Caco-2 (cell line): ENCODE measurements around the gene KRCC1. TPM values are rescaled to one million over a fixed set of nuclear protein-coding genes. Genes with fewer than 3 reads are reported as not detected.
A peak's percentile ranks its signal among the peaks of the same experiment; 100 is the strongest.

ENCODE experiments used
- BruUV-seq: library from RNA; stranded (reverse); fragments of 400-500 nt; replicated peaks from 2 replicates; lab custom pipeline; 2021; lab: Mats Ljungman, UMichigan
- CTCF ChIA-PET: fragments of 300-600 bp; sonication (Branson Sonifier 250); formaldehyde crosslinking; loops from one replicate; lab custom pipeline; 2022; ENCODE audit warnings: antibody characterized with exemption; lab: Charles Lee
- POLR2A ChIA-PET: fragments of 300-600 bp; sonication (Branson Sonifier 250); formaldehyde crosslinking; loops from one replicate; lab custom pipeline; 2022; ENCODE audit warnings: antibody characterized with exemption; lab: Charles Lee
- DNase-seq, 2 experiments: peaks; one replicate each; pipeline versions ENCODE4 v3.0.0 to v3.0.0-alpha.2; 2020 to 2022
- H3K27me3 ChIP-seq: replicated peaks from 2 replicates; pipeline ENCODE4 v1.6.0; 2011; ENCODE audit warnings: low read length; ENCODE audit not compliant: control insufficient read depth, insufficient read depth
- H3K36me3 ChIP-seq: 2 replicates; pipeline ENCODE4 v1.5.1; 2011; ENCODE audit warnings: low read length; ENCODE audit not compliant: control insufficient read depth, insufficient read depth
- H3K4me1 ChIP-seq: fragments of 250-450 bp; sonication (Bioruptor Pico); 2 replicates; pipeline ENCODE4 v1.5.1; 2020; ENCODE audit warnings: mild to moderate bottlenecking
- H3K4me3 ChIP-seq: 2 replicates; pipeline ENCODE4 v1.5.1; 2011; ENCODE audit warnings: low read depth, mild to moderate bottlenecking, control low read depth, low read length
- H3K9me3 ChIP-seq: fragments of 250-450 bp; sonication (Bioruptor Pico); 2 replicates; pipeline ENCODE4 v1.5.1; 2020; ENCODE audit warnings: mild to moderate bottlenecking, moderate library complexity
- H3K27ac Mint-ChIP-seq: one replicate; pipeline ENCODE4 v1.8.0; 2022; ENCODE audit warnings: mixed read lengths; ENCODE audit not compliant: unreplicated experiment
- H3K27me3 Mint-ChIP-seq: one replicate; pipeline ENCODE4 v1.8.0; 2022; ENCODE audit warnings: mixed read lengths; ENCODE audit not compliant: insufficient read depth, unreplicated experiment
- H3K36me3 Mint-ChIP-seq: one replicate; pipeline ENCODE4 v1.8.0; 2022; ENCODE audit warnings: mild to moderate bottlenecking, mixed read lengths; ENCODE audit not compliant: insufficient read depth, unreplicated experiment
- H3K4me1 Mint-ChIP-seq: one replicate; pipeline ENCODE4 v1.8.0; 2022; ENCODE audit warnings: low read depth, mixed read lengths; ENCODE audit not compliant: unreplicated experiment
- H3K4me3 Mint-ChIP-seq: one replicate; pipeline ENCODE4 v1.8.0; 2022; ENCODE audit warnings: mild to moderate bottlenecking, moderate library complexity, mixed read lengths; ENCODE audit not compliant: unreplicated experiment
- H3K9me3 Mint-ChIP-seq: one replicate; pipeline ENCODE4 v1.8.0; 2022; ENCODE audit warnings: mixed read lengths; ENCODE audit not compliant: unreplicated experiment
- CTCF ChIP-seq, 2 experiments: fragments of 200-600 bp in 1 of 2; IDR thresholded peaks; 1 replicate in 1 of 2; 2 replicates in 1 of 2; pipeline versions ENCODE4 v1.5.1 to v1.8.0; 2011 to 2022; ENCODE audit warnings: antibody characterized with exemption in 1 of 2, control low read depth in 1 of 2, inconsistent platforms in 1 of 2, low read depth in 1 of 2, low read length in 1 of 2, mild to moderate bottlenecking in 1 of 2, moderate library complexity in 1 of 2; ENCODE audit not compliant: insufficient read depth in 1 of 2, severe bottlenecking in 1 of 2, unreplicated experiment in 1 of 2
- intact Hi-C: fragments of 100-400 bp; cut with micrococcal nuclease; formaldehyde crosslinking; loops from one replicate; pipeline ENCODE4 v1.10.0; 2022; ENCODE audit not compliant: unreplicated experiment
- total RNA-seq: library from RNA; stranded (reverse); gene quantifications from 2 replicates; pipeline ENCODE4 v1.2.3, GENCODE V29; 2022

The KRCC1 gene
- total RNA-seq, 1 experiment from 2014 or later = 7.6 TPM

DNA sequence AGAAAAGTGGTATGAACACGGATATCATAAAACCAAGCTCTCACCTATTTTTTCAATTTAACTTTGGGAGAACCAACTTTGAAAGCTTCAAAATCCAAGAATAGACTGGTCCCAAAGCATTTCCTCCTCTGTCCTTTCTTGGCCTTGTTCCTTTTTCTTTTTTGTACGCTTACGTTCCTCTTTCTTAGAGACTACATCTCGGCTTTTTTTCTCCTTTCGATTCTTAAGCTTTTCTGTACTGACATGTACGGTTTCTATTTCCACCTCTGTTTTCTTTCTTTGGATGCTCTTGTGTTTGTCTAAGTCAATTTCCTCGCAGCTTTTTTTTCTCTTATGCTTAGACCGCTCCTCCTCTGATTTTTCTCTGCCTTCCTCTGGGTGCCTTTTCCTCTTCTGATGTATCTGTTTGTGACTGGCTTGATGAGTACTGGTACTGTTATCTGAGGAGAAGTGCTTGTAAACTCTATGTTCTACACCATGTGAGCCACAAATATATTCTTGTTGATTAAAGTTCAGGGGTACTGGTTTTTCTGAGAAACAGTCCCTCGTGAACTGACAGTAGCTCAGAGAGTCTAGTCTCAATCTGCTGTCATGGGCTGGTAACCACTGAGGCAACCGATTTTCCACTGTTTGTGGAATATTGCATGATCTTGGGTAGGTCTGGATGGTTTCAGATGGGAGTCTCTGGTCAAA is 27.7 kb downstream of the KRCC1 start:
- BruUV-seq = TSS peak; percentile 40

GRCh38 chr2:88024509-88024908 is 31.1 kb downstream of the KRCC1 start:
- Mint-ChIP-seq H3K27me3 (no peaks in the 10 kb centered on the region), H3K36me3 (peaks cover 10% of the 10 kb centered on the region), H3K4me3 (no peak overlapping the region), H3K27ac (no peak overlapping the region), H3K9me3 (no peaks in the 10 kb centered on the region), H3K4me1 (peaks cover 12% of the 10 kb centered on the region)
- DNase-seq = no peak
- BruUV-seq = no TSS peak
- intact Hi-C loops = no loop called here
- no peaks in the 10 kb centered on the region for H3K36me3 ChIP-seq
- POLR2A ChIA-PET = no interaction called here
- no peak overlapping the region for H3K4me3 ChIP-seq
- H3K4me1 ChIP-seq = no peaks in the 10 kb centered on the region; the same call in 1 of the 2 replicates
- no peak for TF ChIP-seq CTCF (IDR thresholded peaks at IDR 0.05; ENCODE audit: insufficient read depth in 1 of 2, low read depth in 1 of 2, low read length in 1 of 2, severe bottlenecking in 1 of 2, unreplicated experiment in 1 of 2)
- CTCF ChIA-PET = no interaction called here
- no peaks in the 10 kb centered on the region for H3K9me3 ChIP-seq
- H3K27me3 ChIP-seq = no peaks in the 10 kb centered on the region

More for the DNA sequence above, 27.7 kb downstream of the KRCC1 start:
- Mint-ChIP-seq H3K27ac (no peak overlapping the region), H3K9me3 (no peaks in the 10 kb centered on the region), H3K4me3 (no peak overlapping the region), H3K36me3 (peaks cover 5% of the 10 kb centered on the region), H3K27me3 (no peaks in the 10 kb centered on the region), H3K4me1 (peaks cover 7% of the 10 kb centered on the region)
- Histone ChIP-seq H3K36me3 (no peaks in the 10 kb centered on the region), H3K27me3 (no peaks in the 10 kb centered on the region), H3K4me3 (no peak overlapping the region), H3K9me3 (no peaks in the 10 kb centered on the region), H3K4me1 (no peaks in the 10 kb centered on the region)
- no peak for TF ChIP-seq CTCF (IDR thresholded peaks at IDR 0.05; ENCODE audit: insufficient read depth in 1 of 2, low read depth in 1 of 2, low read length in 1 of 2, severe bottlenecking in 1 of 2, unreplicated experiment in 1 of 2)
- ChIA-PET CTCF (no interaction called here), POLR2A (no interaction called here)
- DNase-seq = no peak
- intact Hi-C loops = no loop called here

- H3K36me3 ChIP-seq = no peaks in the 10 kb centered on the region
- intact Hi-C loops = no loop called here
- ChIA-PET POLR2A (no interaction called here), CTCF (no interaction called here)
- Mint-ChIP-seq H3K27me3 (no peaks in the 10 kb centered on the region), H3K9me3 (no peaks in the 10 kb centered on the region), H3K4me3 (no peak overlapping the region), H3K27ac (no peak overlapping the region), H3K4me1 (peaks cover 17% of the 10 kb centered on the region), H3K36me3 (peaks cover 5% of the 10 kb centered on the region)
- no peaks in the 10 kb centered on the region for H3K27me3 ChIP-seq
- DNase-seq = no peak
- no peak for TF ChIP-seq CTCF (IDR thresholded peaks at IDR 0.05; ENCODE audit: insufficient read depth in 1 of 2, low read depth in 1 of 2, low read length in 1 of 2, severe bottlenecking in 1 of 2, unreplicated experiment in 1 of 2)
- H3K4me1 ChIP-seq = no peaks in the 10 kb centered on the region; the same call in 1 of the 2 replicates
- no peak overlapping the region for H3K4me3 ChIP-seq
- BruUV-seq = no TSS peak
- no peaks in the 10 kb centered on the region for H3K9me3 ChIP-seq
These were observed 33.0 kb downstream of the KRCC1 start for GRCh38 chr2:88022669-88022921.
